GM12878 (cell line): ENCODE results near the gene PRL.

Experiments used
- EZH2 ChIP-seq: IDR thresholded peaks from 2 replicates; pipeline ENCODE4 v1.6.1; 2012; ENCODE audit warnings: low read depth, mild to moderate bottlenecking, control low read depth, inconsistent platforms, low read length, borderline replicate concordance; ENCODE audit not compliant: control insufficient read depth
- PAX8 ChIP-seq: fragments of 450-650 bp; IDR thresholded peaks from 2 replicates; pipeline ENCODE4 v1.6.1; 2017; ENCODE audit warnings: mild to moderate bottlenecking, moderate library complexity

- no peak for TF ChIP-seq PAX8
- TF ChIP-seq EZH2 = no peak
These were observed 57.4 kb downstream of the PRL start for GRCh38 chr6:22239261-22239921.
